HG02763 (cell line): ENCODE measurements around the gene CHST7.
A peak's percentile ranks its signal among the peaks of the same experiment; 100 is the strongest.
"Not testable (repeated sequence)": the region's sequence is repeated elsewhere in the genome, so short reads cannot be mapped to it uniquely, and the experiment has no call there.

Experiments used
- ATAC-seq: cut with Tn5 transposase; IDR thresholded peaks from one replicate; pipeline ENCODE4 v1.9.1; 2021; ENCODE audit warnings: mild to moderate bottlenecking, moderate library complexity; ENCODE audit not compliant: unreplicated experiment

Gene CHST7, protein sequence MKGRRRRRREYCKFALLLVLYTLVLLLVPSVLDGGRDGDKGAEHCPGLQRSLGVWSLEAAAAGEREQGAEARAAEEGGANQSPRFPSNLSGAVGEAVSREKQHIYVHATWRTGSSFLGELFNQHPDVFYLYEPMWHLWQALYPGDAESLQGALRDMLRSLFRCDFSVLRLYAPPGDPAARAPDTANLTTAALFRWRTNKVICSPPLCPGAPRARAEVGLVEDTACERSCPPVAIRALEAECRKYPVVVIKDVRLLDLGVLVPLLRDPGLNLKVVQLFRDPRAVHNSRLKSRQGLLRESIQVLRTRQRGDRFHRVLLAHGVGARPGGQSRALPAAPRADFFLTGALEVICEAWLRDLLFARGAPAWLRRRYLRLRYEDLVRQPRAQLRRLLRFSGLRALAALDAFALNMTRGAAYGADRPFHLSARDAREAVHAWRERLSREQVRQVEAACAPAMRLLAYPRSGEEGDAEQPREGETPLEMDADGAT

DNA sequence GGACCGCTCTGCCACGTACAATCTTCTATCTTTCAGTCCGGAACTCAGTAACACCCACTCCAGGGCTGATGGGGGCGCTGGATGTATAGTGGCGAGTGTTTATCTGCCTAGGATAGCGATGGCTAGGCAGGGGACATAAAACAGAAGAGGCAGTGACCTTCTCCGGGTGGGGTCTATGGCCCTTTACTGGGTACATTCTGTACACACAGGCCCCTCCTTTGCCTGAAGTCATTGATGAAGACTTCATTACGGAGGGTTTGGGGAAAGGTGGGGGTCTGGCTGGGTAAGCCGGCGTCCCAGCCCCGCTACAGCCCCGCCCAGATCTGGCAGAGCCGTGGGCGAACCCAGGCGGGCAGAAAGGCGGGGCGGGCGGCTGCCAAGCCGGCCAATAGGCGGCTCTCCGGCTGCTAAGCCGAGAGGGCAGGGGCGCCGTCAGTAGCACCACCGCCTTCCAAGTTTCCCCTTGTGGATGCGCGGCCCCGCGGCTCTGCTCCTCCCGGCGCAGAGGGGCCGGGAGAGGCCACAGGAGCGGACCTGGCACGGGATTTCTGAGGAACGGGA is at the start of gene CHST7:
Gene CHST7 (plus strand): TSS at position 435 of the 561 bp plus-strand sequence. CDS start 167 bp downstream, outside the sequence.
- peak; percentile 38 for ATAC-seq

DNA sequence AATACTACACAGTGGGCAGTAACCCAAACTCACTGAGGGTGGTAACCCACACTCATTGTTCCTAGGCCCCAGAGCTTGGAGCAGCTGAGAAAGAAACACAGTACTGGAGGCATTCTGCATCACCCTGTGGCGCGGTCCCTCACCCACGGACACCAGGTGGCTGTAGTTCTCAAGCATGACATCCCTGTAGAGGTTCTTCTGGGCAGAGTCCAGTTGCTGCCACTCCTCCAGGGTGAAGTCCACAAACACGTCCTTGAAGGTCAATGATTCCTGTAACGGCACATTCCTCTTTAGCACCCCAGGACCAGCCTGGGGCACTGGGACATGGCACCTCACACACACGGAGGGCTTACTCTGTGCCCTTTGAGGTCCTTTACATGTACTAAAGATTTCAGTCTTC is 44.9 kb upstream of the CHST7 start:
- ATAC-seq = not testable (repeated sequence)

DNA sequence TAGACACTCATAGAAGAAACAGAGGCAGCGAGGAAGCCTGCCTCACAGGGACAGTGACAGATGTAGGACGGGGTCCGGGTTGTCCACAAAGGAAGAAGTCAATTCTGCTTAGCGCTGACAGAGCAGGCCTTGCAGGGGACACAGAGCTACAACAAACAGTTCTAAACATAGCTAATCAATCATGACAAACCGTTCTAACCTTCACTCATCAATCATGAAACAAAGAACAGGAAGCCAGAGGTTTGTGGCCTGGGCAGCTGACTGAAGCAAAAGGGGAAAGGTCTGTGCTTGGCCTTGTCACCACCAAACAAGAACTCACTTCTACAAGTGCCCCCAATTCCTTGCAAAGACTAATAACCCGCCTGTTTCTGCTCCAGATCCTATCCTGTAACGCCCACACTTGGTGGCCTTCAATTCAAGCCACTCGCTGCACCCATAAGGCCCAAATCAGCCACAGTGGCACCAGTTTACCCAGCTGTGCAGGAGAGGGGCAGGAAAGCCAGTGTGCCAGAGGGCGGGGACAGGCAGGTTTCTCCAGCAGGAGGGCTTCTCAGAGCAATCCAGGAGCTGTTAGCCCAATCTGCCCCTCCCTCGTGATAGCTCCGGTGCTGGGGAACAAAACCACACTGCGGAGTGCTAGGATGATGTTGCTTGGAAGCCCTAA is 43.7 kb upstream of the CHST7 start:
- not testable (repeated sequence) for ATAC-seq

DNA sequence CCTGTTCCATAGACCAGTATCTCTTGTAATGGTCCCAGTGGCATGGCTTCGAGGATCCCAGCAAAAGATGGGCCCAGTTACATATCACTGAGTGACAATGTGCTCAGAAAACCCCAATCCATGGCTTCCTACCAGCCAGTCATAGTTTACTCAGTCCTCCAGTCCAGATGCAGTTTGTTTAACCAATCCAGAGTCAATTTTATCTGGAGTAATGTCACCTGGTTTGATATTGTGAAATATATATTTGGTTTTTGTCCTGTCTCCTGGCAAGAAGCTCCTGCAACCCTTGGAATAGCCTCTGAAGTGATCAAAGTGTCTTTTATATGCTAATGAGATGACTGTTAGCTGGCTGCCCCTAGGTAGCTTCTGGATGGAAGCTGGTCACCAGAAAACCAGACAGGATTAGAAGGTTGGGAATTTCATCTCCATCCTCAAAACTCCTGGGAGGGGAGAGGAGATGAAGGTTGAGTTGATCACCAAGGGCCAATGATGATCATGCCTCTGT is 43.1 kb upstream of the CHST7 start:
- ATAC-seq = not testable (repeated sequence)

DNA sequence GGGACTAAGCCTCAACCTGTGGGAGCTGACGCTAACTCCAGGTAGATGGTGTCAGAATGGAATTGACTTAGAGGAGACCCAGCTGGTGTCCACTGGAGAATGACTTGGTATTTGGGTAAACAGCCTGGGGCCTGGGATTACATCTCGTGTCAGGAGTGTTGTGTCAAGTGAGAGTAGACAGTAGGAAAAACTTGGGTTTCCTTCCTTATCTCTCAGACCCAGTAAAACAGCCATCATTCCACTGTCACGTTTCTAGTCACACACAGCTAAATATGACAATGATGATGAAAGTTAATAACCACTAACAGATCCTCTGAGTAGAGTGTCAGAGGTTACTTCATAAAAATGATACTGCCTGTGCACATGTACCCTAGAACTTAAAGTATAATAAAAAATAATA is 42.1 kb upstream of the CHST7 start:
- ATAC-seq = no peak

DNA sequence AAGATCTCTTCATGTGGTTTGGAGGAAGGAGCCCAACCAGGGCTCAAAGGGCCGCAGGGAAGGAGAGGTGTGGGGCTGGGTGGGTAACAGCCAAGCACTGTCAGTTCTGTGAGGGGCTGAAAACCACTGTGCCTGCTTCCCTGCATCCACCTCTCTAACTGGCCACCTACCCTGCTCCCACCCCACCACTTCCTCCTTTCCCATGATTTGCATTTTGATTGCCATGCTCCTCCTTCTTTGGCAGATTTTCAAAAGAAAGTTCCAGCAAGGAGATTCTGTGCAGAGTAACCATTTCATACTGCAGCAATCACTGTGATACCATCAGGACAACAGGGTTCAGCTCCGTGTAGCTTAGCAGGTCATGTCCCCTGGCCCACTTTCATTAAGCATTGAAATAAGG is 30.1 kb upstream of the CHST7 start:
- no peak for ATAC-seq

DNA sequence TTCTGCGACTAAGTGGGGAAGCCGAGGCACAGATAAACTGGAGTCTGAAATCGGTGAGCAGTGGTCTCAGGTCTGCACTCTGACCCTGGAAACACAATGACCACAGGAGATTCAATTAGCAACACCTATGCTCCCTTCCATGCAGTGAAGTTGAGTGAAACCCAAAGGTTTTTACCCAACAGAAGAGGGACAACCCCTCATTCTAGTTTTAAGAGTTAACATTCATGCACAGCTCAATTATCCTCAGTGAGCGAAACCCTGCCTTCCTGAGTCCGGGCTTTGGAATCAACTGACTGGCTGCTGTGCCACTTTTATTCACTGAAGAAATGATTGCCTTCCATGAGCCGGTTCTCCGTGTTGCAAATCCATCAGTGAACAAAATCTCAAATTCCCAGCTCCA is 29.0 kb upstream of the CHST7 start:
- not testable (repeated sequence) for ATAC-seq

DNA sequence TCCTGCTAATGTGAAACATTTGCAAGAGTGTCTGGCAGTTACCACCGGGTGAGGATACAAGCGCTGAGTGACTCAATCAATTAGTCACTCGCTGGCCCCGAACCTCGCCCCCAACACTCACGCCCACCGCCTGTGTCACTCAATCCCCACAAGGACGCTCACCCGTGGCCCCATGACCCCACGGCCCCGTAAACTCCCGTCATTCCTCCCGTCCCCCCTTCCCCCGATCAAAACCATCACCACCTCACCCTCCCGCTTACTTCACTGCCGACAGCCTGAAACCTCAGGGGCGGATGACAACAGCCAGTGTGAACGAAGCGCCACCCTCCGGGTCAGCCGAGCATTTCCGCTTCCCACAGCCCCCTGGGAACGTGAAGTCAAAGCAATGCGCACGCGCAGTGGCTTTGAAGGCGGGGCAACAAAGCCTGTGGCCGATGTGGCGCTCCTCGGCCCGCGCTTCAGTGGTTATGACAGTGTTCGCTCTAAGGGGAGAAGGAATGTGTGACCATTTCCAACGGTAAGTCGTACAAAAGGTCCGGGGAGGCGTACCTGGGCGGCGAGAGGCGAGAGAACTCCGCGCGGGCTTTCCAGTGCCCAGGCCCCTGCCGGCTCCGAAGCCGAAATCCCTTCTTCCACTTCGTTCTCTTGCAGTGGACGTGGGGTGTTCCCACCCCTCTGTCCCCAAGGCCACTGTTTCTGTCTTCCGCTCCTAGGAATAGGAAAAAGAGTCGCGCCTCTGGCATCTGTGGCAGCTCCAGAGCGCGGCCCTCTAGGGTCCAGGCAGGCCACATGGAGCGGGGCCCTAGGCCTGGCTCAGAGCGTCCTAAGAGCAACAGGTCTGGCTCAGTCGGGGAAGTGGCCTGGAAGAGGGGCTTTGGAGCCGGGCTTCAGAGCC is 28.2 kb upstream of the CHST7 start, which contains the start of gene ZNF674:
Gene ZNF674 (minus strand): TSS at position 311 of the 895 bp plus-strand sequence. CDS start 3,334 bp downstream, outside the sequence.
- ATAC-seq = peak; percentile 82

DNA sequence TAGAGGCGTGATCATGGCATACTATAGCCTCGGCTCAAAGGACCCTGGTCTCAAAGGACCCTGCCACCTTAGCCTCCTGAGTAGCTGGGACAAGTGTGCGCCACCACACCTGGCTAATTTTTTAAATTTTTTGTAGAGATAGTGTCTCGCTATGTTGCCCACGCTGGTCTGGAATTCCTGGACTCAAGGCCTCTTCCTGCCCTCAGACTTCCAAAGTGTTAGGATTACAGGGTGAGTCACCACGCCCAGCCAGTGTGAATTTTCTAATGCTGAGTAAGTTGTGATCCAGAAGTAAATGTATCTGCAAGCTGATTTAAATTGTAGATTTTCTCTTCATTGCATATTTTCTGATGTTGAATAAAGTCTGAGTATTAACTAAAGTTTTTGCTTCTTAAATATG is 25.7 kb upstream of the CHST7 start:
- ATAC-seq = no peak

DNA sequence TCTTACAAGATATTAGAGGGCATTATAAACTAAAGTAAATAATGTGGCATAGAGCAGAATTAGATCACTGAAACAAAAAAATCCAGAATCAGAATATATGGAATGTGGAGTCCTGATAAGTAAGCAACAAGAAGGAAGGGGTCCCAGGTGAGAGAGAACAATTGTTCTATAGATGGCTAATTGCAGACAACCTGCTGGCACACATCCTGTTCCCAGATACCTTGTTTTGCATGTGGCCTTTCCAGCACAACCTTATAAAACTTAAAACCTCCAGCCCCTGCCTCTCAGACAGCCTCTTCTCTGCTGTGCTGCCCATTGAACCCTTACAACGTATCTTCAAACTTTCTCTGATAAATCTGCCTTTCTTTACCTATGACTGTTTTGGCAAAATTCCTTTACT is 23.7 kb upstream of the CHST7 start:
- ATAC-seq = no peak

DNA sequence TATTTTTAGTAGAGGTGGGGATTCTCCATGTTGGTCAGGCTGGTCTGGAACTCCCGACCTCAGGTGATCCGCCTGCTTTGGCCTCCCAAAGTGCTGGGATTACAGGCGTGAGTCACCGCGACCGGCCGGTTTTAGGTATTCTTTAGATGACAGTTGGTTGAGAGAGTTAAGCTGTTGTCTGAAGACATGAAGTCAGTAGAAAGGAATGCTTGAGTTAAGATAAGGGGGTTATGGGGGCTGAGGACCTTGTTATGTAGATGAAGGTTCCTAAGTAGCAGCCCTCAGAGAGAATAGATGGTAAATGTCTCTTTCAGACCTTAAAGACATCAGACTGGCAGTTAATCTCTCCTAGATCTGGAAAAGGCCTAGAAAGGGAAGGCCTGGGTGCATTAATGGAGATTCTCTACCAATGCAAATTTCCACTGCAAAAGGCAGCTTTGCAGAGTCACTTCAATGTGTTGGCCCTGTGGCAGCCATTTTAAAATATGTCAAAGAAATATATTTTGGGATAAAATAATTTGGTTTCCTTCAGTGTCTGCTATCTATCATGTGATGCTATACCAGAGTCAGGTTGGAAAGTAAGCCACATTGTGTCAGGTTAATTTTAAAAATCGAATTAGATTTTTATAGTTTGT is 22.0 kb upstream of the CHST7 start:
- no peak for ATAC-seq

DNA sequence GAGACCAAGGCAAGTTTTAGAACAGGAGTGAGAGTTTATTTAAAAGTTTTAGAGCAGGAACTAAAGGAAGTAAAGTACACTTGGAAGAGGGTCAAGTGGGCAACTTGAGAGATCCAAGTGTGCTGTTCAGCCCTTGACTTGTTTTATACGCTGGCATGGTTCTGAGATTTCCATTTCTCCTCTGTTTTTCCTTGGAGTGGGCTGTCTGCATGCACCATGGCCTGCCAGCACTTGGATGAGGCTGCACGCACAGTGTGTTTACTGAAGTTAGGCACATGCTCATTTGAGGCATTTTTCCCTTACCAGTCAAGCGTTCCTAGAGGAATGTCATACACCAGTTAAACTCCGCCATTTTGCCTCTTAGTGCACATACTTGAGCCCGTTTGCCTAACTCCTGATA is 19.6 kb upstream of the CHST7 start:
- ATAC-seq = no peak

DNA sequence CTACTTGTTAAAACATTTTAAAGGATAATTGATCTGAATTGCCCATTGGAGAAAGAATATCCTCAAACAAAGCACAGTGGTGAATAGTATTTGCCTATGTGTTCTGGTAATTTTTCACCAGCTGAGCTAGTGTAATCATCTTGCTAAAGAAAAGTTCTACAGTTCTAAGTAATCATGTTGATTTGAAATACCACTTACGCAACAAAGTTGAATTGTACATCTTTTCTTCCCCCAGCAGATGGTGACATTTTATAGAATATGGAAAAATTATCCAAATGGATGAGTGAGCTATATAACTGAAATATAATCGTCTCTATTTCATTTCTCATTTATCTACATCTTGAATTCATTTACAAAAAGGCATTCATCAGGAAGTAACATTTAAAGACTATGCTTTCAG is 18.6 kb upstream of the CHST7 start:
- no peak for ATAC-seq

DNA sequence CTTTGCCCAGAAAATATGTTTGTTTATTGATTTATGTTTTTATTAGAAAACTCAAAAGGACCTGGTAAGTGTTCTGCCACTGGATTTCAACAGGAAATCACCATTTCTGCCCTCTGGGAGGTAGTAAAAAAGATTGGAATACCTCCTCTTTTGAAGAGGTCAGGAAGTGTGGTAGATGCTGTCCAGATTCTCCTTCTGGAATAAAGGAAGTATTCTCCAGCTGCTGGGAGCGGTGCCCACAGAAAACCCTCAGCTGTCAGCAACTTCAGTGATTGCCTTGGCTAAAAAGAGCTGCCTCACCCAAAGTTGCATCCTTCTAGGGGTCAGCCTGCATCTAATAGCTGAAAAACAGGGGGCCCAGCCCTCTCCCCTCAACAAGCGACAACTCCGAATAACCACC is 14.5 kb upstream of the CHST7 start:
- no peak for ATAC-seq

DNA sequence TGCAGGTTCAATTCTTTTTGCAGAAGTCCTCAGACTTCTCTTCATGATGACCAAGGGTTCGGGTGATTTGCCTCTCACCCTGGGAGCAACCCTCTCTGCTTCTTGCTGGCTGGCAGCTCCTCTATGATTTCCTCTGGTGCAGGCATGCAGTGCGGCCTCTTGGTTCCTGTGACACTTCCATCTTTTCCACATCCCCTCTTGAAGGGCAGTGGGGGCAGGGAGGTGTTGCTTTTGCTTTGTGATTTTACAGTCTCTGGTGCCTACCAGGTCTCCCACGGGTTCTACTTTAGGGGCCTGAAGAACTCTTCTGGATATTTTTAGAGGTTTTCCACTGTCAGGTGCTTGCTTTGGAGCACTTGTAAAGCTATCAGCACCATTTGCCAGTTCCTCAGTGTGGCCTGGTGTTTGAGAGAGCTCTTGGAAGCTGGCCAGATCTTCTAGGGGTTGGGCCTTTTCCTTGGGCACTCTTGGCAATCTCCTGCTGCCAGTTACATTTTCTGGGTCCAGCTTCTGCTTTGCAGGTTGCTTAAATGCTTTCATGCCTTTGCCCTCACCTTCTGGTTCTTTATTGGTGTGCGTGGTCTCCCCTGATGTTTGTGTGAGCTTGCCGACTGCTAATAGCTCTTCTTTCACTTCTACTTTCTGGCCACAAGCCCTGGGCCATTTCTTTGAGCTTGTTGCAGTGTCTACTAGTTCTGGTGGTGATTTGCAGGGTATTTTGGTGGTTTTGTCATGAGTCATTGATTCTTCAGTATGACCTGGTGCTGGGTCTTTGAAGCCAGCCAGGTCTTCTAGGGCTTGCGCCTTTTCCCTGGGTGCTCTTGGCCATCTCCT is 11.5 kb upstream of the CHST7 start:
- ATAC-seq = peak; percentile 97

DNA sequence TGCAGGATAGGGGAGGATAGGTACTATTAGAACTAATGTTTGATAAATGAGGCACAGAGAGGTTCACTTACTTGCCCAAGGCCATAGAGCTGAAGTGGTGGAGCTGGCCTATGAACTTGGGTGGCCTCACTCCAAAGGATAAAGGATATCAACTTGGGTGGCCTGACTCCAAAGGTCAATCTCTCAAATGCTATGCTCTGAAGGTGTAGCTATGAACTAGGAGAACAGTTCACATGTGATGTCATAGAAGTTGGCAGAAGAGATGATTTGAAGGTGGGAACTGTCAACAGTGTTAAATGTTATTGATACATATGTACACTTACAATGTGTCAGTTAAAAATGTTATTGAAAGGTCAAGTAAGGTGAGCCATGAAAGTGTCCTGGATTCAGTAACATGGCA is 6.2 kb upstream of the CHST7 start:
- ATAC-seq = no peak

DNA sequence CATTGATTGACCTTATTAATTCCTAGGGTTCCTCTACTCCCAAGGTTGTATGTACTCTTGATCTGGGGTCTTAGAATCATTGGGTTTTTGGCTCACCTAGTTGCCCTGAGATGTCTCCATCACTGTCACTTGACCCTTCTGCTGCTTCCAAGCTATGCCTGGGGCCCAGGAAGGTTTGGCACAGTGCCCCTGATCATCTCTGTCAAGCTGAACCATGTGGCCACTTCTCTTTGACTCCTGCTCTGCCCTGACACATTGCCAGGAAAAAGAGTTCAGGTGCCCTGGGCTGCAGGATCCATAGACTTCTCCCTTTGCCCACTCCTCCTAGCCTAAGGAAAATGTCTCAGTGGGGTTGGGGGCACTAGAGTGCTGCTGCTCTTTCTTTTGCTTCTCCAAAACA is 3.9 kb upstream of the CHST7 start:
- ATAC-seq = no peak

DNA sequence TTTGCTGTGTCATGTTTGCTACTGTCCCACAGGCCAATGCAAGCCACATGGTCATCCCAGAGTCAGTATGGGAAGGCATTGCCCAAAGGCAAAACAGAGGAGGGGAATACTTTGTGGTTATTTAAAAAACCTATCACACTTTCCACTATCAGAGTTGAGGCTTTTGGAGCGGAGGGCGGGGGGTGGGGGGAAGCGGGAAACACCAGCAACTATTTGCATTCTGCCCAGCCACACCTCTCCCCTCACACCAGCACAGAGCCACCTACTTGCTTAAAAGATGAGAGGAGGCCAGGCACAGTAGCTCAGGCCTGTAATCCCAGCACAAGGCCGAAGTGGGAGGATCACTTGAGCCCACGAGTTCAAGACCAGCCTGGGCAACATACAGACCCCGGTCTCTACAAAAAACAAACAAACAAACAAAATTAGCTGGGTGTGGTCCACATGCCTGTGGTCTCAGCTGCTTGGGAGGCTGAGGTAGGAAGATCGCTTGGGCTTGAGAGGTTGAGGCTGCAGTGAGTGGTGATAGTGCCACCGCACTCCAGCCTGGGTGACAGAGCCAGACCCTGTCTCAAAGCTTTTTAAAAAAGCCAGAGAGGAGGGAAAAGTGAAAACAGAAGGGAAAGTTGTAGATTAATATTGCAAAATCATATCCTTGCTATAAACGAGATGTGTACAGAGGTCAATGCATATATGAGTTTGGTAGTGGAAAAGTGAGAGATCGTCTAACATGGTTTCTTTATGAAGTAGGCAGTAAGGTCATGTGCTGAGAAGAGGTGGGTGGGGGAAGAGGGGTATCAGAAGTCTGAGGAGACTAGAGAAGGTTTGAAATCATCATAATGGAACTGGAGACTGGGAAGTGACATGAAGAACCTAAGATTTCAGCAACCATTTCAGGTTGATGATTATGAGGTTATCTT is 1.9 kb upstream of the CHST7 start:
- ATAC-seq = no peak
